T1000 (cell line): ENCODE measurements around the gene TEX101.

ENCODE experiments used
- DNase-seq: peaks from one replicate; lab custom pipeline; 2025; ENCODE audit warnings: mixed read lengths; lab: John Stamatoyannopoulos, UW

Gene TEX101

DNA sequence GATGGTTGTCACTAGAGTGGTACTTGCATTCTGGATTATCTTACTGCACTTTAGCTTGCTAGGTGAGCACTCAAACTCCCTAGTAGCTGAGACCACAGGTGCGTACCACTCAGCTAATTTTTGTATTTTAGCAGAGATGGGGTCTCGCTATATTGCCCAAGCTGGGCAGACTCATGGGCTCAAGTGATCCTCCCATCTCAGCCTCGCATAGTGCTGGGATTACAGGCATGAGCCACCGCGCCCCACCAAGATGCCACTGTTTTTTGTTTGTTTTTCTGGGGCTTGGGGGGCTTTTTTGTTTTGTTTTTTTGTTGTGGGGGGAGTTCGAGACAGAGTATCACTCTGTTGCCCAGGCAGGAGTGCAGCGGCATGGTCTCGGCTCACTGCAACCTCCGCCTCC, 33.0 kb downstream of the TEX101 start:
- no peak for DNase-seq

- no peak for DNase-seq
Observed at GRCh38 chr19:43450545-43450997, 35.9 kb downstream of the TEX101 start.

DNA sequence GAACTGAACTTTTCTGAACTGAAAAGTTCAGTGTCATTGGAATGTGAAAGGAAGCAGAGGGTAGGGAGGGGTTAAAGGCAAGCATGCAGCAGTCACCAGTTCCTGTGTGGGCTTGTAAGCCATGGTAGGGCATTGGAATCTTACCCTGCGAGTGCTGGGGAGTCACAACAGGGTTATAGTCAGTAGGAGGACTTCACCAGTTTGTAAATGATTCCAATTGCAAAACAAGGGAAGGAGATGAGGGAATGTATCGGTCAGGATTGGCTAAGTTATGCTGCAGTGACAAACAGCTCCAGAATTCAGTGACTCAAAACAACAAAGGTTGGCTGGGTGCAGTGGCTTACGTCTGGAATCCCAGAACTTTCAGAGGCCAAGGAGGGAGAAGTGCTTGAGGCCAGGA, 37.9 kb downstream of the TEX101 start:
- DNase-seq: no peak

DNA sequence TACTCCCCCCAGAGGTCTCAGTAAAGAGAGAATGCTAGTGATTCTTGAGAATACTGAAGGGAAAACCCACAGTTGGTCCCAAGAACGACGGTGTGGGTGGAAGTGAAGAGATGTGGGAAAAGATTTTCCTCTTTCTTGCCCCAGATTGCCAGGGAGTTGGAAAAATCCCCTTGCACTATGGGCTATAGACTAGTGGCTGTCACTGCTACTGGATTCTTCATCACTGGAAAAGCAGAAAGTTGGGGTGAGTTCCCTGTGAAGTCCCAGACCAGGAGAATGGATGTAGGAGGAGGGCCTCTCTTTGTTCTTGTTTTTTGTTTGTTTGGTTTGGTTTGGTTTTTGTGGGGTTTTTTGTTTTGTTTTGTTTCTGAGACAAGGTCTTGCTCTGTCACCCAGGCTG, 39.3 kb downstream of the TEX101 start:
- no peak for DNase-seq

DNA sequence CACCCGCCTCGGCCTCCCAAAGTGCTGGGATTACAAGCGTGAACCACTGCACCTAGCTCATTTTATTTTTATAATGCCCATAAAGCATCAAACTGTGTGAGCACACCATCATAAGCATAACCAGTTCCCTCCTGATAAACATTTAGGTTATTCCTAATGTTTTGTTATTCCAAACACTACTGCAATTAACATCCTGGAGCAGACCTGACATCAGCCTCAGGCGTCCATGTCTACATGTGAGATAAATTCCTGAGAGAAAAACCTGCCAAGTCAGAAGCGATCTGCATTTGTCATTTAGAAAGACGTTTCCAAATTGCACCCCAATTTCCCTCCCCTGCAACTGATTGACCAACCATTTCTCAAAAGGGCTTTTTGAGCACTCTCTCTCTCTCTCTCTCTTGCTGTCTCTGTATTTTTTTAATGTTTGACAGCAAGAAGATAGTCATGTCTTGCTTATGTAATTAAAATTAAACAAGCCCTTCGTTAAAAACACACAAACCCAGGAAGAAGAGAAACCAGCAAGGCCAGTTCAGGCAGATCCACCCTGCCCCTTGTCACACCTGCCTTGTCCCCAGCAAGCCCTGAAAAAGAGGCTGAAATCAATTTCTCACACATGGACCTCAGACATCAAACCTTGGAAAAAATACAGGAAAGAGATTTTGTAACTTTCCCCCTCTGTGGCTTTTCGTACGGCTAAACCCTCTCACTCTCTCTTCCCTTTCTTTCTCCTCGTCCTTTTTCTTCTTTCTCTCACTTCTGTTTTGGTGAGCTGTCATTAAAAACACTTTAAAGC, 40.8 kb downstream of the TEX101 start:
- no peak for DNase-seq

DNA sequence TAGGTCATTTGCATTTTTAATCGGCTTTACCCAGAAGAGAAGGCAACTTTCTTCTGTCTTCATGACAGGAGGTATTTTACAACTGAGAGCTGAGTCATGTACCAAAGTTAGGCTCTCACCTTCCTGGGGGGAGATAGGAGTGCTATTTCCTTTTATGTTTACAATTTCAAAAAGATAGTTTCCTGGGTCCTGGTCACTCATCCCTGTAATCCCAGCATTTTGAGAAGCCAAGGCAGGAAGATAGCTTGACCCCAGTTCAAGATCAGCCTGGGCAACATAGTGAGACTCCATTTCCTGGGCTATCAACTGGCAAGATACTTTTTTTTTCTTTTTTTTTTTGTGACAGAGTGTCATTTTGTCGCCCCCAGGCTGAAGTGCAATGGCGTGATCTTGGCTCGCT, 43.1 kb downstream of the TEX101 start:
- DNase-seq: no peak

DNA sequence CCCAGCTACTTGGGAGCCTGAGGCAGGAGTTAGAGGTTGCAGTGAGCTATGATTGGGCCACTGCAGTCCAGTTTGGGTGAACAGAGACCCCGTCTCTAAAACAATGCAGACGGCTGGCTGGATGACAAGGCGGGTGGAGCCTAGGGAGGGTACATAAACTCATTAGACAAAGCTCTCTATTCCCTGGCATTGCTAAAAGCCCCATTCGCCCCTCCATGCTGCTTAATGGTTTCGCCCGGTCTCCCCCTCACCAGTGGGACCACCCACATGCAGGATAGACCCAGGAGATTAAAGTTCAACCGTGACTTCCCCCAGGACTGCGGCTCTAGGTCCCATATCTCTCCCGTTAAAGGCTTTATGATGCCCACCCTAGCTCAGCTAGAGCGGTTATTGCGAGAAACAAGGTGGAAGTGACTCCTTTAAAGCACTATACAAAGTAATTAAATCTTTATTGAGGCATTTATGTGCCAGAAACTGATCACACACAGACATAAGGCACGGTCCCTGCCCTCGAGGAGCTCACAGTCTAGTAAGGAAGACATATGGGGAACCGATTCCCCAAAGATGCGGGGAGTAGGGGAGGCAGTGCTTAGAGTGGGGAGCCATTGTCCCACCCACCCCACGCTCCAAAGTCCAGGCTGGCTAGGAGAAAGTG, 45.8 kb downstream of the TEX101 start:
- no peak for DNase-seq

- no peak for DNase-seq
Observed at GRCh38 chr19:43461303-43461702, 46.6 kb downstream of the TEX101 start.

DNA sequence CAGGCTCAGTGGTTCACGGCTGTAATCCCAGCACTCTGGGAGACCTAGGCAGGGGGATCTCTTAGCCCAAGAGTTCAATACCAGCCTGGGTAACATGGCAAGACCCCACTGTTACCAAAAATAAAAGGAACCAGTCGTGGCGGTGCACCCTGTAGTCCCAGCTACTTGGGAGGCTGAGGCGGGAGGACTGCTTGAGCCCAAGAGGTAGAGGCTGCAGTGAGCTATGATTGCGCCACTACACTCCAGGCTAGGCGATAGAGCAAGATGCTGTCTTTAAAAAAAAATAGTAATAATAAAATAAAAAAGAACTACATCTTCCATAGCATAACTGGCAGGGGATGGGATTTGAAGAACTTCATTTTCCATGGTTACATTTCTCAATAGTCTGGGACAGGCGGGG, 47.7 kb downstream of the TEX101 start:
- no peak for DNase-seq

DNA sequence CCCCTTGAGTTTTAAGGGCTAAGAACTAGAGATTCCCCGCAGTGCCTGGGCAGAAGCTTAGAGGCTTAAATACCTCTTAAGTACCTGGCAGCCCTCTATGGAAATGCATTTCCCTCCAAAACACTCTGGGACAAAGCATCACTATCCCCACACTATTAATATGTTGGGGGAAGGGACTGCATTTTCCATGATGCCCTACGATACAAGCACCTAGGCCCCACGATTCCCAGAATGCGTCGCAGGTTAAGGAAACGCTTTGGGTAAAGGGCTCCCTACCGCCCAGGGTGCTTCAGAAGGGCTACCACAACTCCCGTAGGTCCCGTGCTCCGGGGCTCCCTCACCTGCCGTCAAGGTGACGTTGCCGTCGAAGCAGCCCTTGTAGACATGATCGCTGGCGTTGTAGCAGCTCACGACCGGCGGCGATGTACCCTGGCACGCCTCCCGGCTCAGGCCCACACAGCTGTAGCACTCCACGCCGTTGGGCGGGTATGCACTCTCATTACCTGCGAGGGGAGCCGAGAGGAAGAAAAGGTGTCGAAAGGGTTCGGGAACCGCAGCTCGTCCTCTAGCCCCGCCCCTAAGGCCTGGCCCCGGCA, 48.2 kb downstream of the TEX101 start:
- no peak for DNase-seq

DNA sequence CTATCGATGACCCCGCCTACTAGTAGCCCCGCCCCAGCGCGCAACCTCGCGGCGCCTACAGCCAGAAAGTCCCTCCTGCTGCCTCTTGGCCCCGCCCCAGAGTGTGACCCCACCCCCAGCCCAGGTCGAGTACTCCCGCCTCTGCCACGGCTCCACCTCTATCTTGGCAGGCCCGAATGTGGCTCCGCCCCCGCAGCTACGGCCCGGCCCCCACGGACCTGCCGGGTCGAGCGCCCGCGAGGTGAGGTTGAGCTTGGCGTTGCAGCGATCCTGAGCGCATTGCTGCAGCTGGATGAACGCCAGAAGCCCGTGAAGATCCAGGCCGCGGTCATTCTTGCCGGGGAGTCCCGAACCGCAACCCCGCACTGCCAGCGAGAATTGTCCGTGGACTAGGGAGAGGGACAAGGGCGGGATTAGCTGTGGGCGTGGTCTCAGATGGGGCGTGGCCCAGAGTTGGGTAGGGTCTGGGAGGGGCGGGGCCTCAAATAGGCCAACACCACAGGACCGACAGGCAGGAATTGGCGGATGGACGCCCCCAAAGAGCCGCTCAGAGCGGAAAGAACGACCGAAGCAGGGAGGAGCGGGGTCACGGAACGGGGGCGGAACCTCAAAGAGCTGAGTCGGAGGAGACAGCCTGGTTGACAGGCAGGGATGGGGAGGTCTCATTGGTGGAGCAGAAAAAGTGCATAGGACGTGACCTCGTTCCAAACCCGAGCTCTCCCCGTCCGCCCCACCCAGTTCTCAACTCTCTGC, 48.9 kb downstream of the TEX101 start:
- peak; percentile 93 for DNase-seq

- DNase-seq: no peak
Observed at GRCh38 chr19:43464134-43464775, 49.6 kb downstream of the TEX101 start.

DNA sequence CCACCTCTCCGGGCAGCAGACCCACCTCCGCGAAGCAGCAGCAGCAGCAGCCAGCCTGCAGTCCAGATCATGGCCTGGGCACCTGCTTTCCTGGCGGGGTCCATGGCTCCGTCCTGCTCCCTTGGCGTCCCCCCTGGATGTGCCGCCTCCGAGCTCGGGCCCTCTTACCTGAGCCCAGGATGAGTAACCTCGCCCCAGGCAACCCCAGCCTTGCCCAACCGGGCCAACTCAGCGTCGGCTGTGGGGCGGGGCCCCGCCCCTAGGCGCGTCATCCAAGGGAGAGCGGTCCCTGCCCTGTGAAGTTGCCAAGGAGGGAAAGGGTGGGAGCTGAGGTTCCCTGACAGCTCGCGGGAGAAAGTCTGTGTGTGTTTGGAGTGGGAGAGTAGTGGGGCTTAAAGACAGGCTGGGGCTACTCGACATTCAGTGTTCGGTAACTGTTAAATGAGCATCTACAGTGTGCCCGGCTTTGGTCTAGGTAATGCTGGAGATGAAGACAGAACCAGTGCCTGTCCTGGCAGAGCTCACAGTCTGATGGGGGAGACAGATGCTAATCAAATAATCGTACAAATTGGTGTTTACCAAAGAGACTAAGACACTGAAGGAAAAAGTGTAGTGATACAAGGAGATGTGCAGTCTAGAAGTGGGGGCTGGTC, 50.9 kb downstream of the TEX101 start, which contains the start of gene LYPD3:
LYPD3 (minus strand) TSS at position 141 of the 653 bp plus-strand sequence; CDS start at position 104, 37 bp downstream.
- DNase-seq: peak; percentile 66

DNA sequence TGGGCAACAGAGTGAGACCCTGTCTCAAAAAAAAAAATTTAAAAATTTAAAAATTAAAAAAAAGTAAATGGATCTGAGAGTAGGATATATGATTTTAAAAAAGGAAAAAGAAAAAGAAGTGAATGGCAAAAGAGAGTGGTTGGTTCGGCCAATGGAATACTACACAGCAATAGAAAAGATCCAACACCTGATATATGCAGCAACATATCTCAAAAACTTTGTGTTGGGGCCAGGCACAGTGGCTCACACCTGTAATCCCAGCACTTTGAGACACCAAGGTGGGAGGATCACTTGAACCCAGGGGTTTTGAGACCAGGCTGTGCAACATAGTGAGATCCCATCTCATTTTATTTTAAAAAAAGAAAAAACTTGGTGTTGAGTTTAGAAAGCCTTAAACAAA, 52.1 kb downstream of the TEX101 start:
- no peak for DNase-seq

- no peak for DNase-seq
Observed at GRCh38 chr19:43467276-43467675, 52.6 kb downstream of the TEX101 start.

- no peak for DNase-seq
Observed at GRCh38 chr19:43467730-43468129, 53.0 kb downstream of the TEX101 start.
